Measurements from ENCODE around the gene EXOC4.

The EXOC4 gene

GRCh38 chr7:133662276-133662675 lies 409.4 kb downstream of the EXOC4 start:
- H3K4me3 ChIP-seq (ENCODE audit: severe bottlenecking): no peak overlapping the region
- H3K27me3 ChIP-seq (ENCODE audit: insufficient read depth, poor library complexity, severe bottlenecking): no peaks in the 10 kb centered on the region
- no peak overlapping the region for H3K27ac ChIP-seq (ENCODE audit: poor library complexity, severe bottlenecking)
- DNase-seq (ENCODE audit: low spot score) (no peak), ATAC-seq (ENCODE audit: low read depth) (no peak)
- H3K36me3 ChIP-seq (ENCODE audit: low read depth): no peaks in the 10 kb centered on the region
- no peaks in the 10 kb centered on the region for H3K4me1 ChIP-seq (ENCODE audit: insufficient read depth, poor library complexity, severe bottlenecking)
- TF ChIP-seq CTCF (IDR thresholded peaks at IDR 0.05; ENCODE audit: poor library complexity, severe bottlenecking): no peak
- H3K9me3 ChIP-seq (ENCODE audit: severe bottlenecking): no peaks in the 10 kb centered on the region

GRCh38 chr7:133662830-133663229 lies 410.0 kb downstream of the EXOC4 start:
- no peak overlapping the region for H3K27ac ChIP-seq (ENCODE audit: poor library complexity, severe bottlenecking)
- no peak overlapping the region for H3K4me3 ChIP-seq (ENCODE audit: severe bottlenecking)
- H3K36me3 ChIP-seq (ENCODE audit: low read depth): no peaks in the 10 kb centered on the region
- DNase-seq (ENCODE audit: low spot score): no peak
- no peak for ATAC-seq (ENCODE audit: low read depth)
- H3K9me3 ChIP-seq (ENCODE audit: severe bottlenecking): no peaks in the 10 kb centered on the region
- TF ChIP-seq CTCF (IDR thresholded peaks at IDR 0.05; ENCODE audit: poor library complexity, severe bottlenecking): no peak
- H3K4me1 ChIP-seq (ENCODE audit: insufficient read depth, poor library complexity, severe bottlenecking): no peaks in the 10 kb centered on the region
- H3K27me3 ChIP-seq (ENCODE audit: insufficient read depth, poor library complexity, severe bottlenecking): no peaks in the 10 kb centered on the region

DNA sequence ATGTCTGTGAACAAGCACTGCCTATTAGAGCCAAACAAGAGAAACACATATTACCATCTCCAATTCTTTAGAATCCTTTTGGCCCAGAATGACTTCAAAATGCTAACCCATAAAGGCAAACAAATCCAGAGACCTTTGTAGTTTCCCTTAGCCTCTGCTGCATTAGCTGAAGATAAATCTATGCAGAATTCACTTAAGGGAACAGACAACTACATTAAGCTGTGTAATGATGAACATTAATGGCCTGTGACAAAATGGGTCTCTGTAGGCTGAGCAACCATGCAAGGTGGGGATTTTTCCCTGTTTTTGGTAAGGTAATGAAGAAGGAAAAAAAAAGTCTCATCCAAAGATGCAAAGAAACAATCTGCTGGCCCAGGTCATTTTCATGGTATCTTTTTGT lies 411.6 kb downstream of the EXOC4 start:
- TF ChIP-seq CTCF (IDR thresholded peaks at IDR 0.05; ENCODE audit: poor library complexity, severe bottlenecking): no peak
- no peaks in the 10 kb centered on the region for H3K27me3 ChIP-seq (ENCODE audit: insufficient read depth, poor library complexity, severe bottlenecking)
- H3K36me3 ChIP-seq (ENCODE audit: low read depth): no peaks in the 10 kb centered on the region
- H3K4me3 ChIP-seq (ENCODE audit: severe bottlenecking): no peak overlapping the region
- ATAC-seq (ENCODE audit: low read depth) (no peak), DNase-seq (ENCODE audit: low spot score) (no peak)
- H3K27ac ChIP-seq (ENCODE audit: poor library complexity, severe bottlenecking): no peak overlapping the region
- peaks cover 8% of the 10 kb centered on the region for H3K4me1 ChIP-seq (ENCODE audit: insufficient read depth, poor library complexity, severe bottlenecking)
- no peaks in the 10 kb centered on the region for H3K9me3 ChIP-seq (ENCODE audit: severe bottlenecking)

DNA sequence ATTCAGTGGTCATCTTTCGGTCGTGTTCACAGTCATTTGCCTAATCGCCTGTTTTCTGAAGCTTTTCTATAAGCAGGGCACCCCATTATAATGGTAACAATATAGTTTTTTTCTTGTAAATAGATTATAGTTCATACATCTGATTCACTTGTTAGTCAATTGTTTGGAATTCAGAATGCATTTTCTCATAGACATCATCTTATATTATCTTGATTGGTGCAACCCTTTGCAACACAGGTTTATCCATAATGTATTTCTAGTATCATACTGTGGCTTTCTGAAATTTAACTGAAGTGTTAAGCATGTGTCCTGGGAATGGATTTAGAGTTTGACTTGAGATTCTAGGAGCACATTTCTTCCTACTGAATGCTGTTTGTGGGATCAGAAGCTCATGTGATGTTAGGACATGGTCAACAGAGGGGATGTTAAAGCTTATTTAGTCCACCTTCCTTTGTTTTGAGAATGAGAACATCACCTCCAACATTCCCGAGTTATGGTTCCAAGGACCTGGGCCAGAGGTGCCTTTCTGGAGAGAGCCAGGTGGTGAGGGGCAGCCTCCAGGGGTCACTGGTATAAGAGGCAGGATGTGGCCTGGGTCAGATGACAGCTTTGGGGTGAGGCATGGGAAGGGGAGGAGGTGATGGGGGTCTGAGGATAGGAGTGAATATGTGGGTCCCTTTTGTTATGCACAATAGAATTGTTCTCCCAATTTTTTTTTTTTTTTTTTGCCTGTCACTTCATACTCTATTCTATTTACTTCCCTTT lies 415.6 kb downstream of the EXOC4 start:
- no peak for ATAC-seq (ENCODE audit: low read depth)

More for the DNA sequence above, 415.6 kb downstream of the EXOC4 start:
- H3K4me3 ChIP-seq (ENCODE audit: severe bottlenecking): no peak overlapping the region
- peak; percentile 23 for DNase-seq (ENCODE audit: low spot score)
- no peaks in the 10 kb centered on the region for H3K36me3 ChIP-seq (ENCODE audit: low read depth)
- H3K27me3 ChIP-seq (ENCODE audit: insufficient read depth, poor library complexity, severe bottlenecking): no peaks in the 10 kb centered on the region
- peaks cover 8% of the 10 kb centered on the region for H3K4me1 ChIP-seq (ENCODE audit: insufficient read depth, poor library complexity, severe bottlenecking)
- no peaks in the 10 kb centered on the region for H3K9me3 ChIP-seq (ENCODE audit: severe bottlenecking)
- H3K27ac ChIP-seq (ENCODE audit: poor library complexity, severe bottlenecking): no peak overlapping the region
- TF ChIP-seq CTCF (IDR thresholded peaks at IDR 0.05; ENCODE audit: poor library complexity, severe bottlenecking): no peak

All from RWPE2 (cell line).